ENCODE measurements around the gene DDX51.

DDX51 gene

DNA sequence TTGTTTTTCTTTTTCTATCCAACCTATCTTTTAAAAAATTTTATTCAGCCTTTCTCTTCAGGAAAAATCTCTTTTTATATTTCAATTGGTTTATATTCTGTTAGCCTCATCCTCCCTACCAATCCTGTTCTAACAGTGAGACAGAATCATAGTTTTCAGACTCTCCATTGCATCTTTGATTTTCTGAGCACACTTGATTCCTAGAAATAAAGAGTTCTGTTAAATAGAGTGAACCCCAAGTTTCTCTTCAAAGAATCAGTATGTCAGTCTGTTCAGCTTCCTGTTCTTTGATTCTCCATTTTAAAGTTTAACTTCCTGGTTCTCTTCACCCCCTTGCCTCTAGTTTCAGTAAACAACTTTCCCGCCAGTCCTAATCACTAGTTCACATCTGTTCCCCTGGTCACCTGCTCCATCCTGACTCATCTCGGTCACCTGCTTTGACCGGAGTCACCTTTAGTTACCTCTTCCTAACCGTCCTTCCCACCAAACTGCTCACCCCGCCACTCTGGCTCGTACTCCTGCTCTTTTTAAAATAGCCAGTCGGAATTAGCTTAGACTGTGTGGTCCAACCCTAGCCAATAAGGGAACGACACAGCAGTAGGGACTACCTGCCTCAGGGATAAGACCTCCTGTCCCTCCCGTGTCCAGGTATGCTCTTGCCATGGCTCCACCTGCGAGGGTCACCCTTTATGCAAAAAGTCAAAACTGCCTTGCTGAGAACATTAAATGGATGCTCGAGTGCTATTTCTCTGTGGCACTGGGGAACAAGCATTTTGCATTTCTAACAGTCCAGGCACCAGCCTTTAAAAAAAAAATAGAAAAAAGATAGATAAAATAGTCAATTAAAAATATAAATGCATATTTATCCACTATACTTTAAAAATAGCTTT, 48.4 kb downstream of the DDX51 start:
- TF ChIP-seq, protein P1, sequence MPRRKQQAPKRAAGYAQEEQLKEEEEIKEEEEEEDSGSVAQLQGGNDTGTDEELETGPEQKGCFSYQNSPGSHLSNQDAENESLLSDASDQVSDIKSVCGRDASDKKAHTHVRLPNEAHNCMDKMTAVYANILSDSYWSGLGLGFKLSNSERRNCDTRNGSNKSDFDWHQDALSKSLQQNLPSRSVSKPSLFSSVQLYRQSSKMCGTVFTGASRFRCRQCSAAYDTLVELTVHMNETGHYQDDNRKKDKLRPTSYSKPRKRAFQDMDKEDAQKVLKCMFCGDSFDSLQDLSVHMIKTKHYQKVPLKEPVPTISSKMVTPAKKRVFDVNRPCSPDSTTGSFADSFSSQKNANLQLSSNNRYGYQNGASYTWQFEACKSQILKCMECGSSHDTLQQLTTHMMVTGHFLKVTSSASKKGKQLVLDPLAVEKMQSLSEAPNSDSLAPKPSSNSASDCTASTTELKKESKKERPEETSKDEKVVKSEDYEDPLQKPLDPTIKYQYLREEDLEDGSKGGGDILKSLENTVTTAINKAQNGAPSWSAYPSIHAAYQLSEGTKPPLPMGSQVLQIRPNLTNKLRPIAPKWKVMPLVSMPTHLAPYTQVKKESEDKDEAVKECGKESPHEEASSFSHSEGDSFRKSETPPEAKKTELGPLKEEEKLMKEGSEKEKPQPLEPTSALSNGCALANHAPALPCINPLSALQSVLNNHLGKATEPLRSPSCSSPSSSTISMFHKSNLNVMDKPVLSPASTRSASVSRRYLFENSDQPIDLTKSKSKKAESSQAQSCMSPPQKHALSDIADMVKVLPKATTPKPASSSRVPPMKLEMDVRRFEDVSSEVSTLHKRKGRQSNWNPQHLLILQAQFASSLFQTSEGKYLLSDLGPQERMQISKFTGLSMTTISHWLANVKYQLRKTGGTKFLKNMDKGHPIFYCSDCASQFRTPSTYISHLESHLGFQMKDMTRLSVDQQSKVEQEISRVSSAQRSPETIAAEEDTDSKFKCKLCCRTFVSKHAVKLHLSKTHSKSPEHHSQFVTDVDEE (CRISPR knock-in tag; IDR thresholded peaks at IDR 0.05) = no peak
- TF ChIP-seq ZNF565 (CRISPR knock-in tag; conservative IDR thresholded peaks at IDR 0.05; ENCODE audit: low read depth) = no peak
- TF ChIP-seq BACH2 (CRISPR knock-in tag; IDR thresholded peaks at IDR 0.05; ENCODE audit: borderline replicate concordance) = no peak
- no peak for TF ChIP-seq ZFP3 (CRISPR knock-in tag; IDR thresholded peaks at IDR 0.05)
- no peak for TF ChIP-seq ZNF70 (CRISPR knock-in tag; IDR thresholded peaks at IDR 0.05)
- no peak for TF ChIP-seq PATZ1 (CRISPR knock-in tag; IDR thresholded peaks at IDR 0.05; ENCODE audit: borderline replicate concordance)
- no peak for TF ChIP-seq ZC3H10 (CRISPR knock-in tag; IDR thresholded peaks at IDR 0.05)
- TF ChIP-seq, protein P2, sequence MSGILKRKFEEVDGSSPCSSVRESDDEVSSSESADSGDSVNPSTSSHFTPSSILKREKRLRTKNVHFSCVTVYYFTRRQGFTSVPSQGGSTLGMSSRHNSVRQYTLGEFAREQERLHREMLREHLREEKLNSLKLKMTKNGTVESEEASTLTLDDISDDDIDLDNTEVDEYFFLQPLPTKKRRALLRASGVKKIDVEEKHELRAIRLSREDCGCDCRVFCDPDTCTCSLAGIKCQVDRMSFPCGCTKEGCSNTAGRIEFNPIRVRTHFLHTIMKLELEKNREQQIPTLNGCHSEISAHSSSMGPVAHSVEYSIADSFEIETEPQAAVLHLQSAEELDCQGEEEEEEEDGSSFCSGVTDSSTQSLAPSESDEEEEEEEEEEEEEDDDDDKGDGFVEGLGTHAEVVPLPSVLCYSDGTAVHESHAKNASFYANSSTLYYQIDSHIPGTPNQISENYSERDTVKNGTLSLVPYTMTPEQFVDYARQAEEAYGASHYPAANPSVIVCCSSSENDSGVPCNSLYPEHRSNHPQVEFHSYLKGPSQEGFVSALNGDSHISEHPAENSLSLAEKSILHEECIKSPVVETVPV (CRISPR knock-in tag; IDR thresholded peaks at IDR 0.05) = no peak
- no peak for TF ChIP-seq GLIS3 (CRISPR knock-in tag; IDR thresholded peaks at IDR 0.05)
- no peak for TF ChIP-seq RARB (CRISPR knock-in tag; IDR thresholded peaks at IDR 0.05)
- TF ChIP-seq ZNF8 (CRISPR knock-in tag; IDR thresholded peaks at IDR 0.05) = no peak
- TF ChIP-seq CSDC2 (CRISPR knock-in tag; IDR thresholded peaks at IDR 0.05) = no peak
- TF ChIP-seq ARNTL (CRISPR knock-in tag; IDR thresholded peaks at IDR 0.05; ENCODE audit: borderline replicate concordance, low read depth) = no peak
- no peak for TF ChIP-seq ZFP30 (CRISPR knock-in tag; IDR thresholded peaks at IDR 0.05)
- no peak for TF ChIP-seq TCF4 (CRISPR knock-in tag; IDR thresholded peaks at IDR 0.05; ENCODE audit: borderline replicate concordance)
- no peak for ATAC-seq

DNA sequence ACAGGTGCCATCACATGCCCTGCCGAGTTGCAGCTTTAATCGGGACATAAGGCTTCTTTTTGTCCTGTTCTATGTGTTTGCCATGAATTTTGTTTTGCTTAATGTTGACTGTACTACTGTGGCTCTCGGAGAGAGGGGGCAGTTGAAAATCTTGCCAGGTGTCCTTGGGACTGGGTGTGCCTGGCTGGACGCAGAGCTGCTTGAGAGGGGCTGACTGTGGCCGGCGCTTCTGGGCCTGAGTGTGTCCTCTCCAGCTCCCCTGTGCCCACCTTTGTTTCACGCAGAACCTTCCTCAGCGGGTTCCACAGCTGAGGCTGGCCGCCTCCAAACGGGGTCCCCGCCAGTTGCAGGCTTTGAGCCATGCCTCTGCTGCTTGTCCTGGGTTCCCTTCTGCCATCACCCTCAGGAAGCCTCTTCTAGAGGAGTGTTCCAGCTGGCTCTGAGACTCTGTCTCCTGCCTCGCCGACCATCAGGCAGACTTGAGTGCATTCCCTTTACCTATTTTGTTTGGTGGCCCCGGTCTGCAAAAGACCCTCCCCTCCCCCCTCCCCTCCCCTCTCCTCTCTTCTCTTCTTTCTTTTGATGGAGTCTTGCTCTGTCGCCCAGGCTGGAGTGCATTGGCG, 49.7 kb downstream of the DDX51 start:
- no peak for TF ChIP-seq ZNF70 (CRISPR knock-in tag; IDR thresholded peaks at IDR 0.05)
- TF ChIP-seq OSR1 (CRISPR knock-in tag; IDR thresholded peaks at IDR 0.05) = no peak
- no peak for TF ChIP-seq ZNF565 (CRISPR knock-in tag; conservative IDR thresholded peaks at IDR 0.05; ENCODE audit: low read depth)
- no peak for TF ChIP-seq CSDC2 (CRISPR knock-in tag; IDR thresholded peaks at IDR 0.05)
- TF ChIP-seq, protein P1 (CRISPR knock-in tag; IDR thresholded peaks at IDR 0.05) = no peak
- TF ChIP-seq SNAI2 (CRISPR knock-in tag; IDR thresholded peaks at IDR 0.05) = no peak
- TF ChIP-seq PPARA (CRISPR knock-in tag; IDR thresholded peaks at IDR 0.05; ENCODE audit: borderline replicate concordance) = no peak
- TF ChIP-seq ESRRG (CRISPR knock-in tag; IDR thresholded peaks at IDR 0.05) = no peak
- TF ChIP-seq ZNF8 (CRISPR knock-in tag; IDR thresholded peaks at IDR 0.05) = no peak
- no peak for TF ChIP-seq GLIS3 (CRISPR knock-in tag; IDR thresholded peaks at IDR 0.05)
- no peak for TF ChIP-seq RARB (CRISPR knock-in tag; IDR thresholded peaks at IDR 0.05)
- TF ChIP-seq ISL1 (CRISPR knock-in tag; IDR thresholded peaks at IDR 0.05) = no peak
- TF ChIP-seq ZFP3 (CRISPR knock-in tag; IDR thresholded peaks at IDR 0.05) = no peak
- TF ChIP-seq, protein P3, sequence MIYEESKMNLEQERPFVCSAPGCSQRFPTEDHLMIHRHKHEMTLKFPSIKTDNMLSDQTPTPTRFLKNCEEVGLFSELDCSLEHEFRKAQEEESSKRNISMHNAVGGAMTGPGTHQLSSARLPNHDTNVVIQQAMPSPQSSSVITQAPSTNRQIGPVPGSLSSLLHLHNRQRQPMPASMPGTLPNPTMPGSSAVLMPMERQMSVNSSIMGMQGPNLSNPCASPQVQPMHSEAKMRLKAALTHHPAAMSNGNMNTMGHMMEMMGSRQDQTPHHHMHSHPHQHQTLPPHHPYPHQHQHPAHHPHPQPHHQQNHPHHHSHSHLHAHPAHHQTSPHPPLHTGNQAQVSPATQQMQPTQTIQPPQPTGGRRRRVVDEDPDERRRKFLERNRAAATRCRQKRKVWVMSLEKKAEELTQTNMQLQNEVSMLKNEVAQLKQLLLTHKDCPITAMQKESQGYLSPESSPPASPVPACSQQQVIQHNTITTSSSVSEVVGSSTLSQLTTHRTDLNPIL (CRISPR knock-in tag; IDR thresholded peaks at IDR 0.05; ENCODE audit: low read depth) = no peak
- no peak for TF ChIP-seq ARNTL (CRISPR knock-in tag; IDR thresholded peaks at IDR 0.05; ENCODE audit: borderline replicate concordance, low read depth)
- TF ChIP-seq TOX (CRISPR knock-in tag; IDR thresholded peaks at IDR 0.05; ENCODE audit: borderline replicate concordance) = no peak
- TF ChIP-seq TCF4 (CRISPR knock-in tag; IDR thresholded peaks at IDR 0.05; ENCODE audit: borderline replicate concordance) = no peak
- no peak for TF ChIP-seq PATZ1 (CRISPR knock-in tag; IDR thresholded peaks at IDR 0.05; ENCODE audit: borderline replicate concordance)
- TF ChIP-seq BACH2 (CRISPR knock-in tag; IDR thresholded peaks at IDR 0.05; ENCODE audit: borderline replicate concordance) = no peak

More for the DNA sequence above, 49.7 kb downstream of the DDX51 start:
- ATAC-seq = no peak; the same call in 2 of the 3 replicates

Data from SK-N-SH treated with all-trans-retinoic acid at 6 μM for 48 hours (cell line).